HFF-Myc (cell line): Measurements from ENCODE around the gene MID1.

Source experiments
- DNase-seq: peaks from one replicate; pipeline ENCODE4 v3.0.0-alpha.2; 2011; ENCODE audit warnings: low read depth; ENCODE audit errors: extremely low read depth
- H3K4me3 ChIP-seq: replicated peaks from 2 replicates; pipeline ENCODE4 v1.5.1; 2011; ENCODE audit warnings: low read depth, mild to moderate bottlenecking, control low read depth, low read length
- CTCF ChIP-seq: IDR thresholded peaks from 2 replicates; pipeline ENCODE4 v1.5.1; 2012; ENCODE audit warnings: mild to moderate bottlenecking, low read depth, low read length, control low read depth; ENCODE audit errors: missing control alignments

MID1 gene

DNA sequence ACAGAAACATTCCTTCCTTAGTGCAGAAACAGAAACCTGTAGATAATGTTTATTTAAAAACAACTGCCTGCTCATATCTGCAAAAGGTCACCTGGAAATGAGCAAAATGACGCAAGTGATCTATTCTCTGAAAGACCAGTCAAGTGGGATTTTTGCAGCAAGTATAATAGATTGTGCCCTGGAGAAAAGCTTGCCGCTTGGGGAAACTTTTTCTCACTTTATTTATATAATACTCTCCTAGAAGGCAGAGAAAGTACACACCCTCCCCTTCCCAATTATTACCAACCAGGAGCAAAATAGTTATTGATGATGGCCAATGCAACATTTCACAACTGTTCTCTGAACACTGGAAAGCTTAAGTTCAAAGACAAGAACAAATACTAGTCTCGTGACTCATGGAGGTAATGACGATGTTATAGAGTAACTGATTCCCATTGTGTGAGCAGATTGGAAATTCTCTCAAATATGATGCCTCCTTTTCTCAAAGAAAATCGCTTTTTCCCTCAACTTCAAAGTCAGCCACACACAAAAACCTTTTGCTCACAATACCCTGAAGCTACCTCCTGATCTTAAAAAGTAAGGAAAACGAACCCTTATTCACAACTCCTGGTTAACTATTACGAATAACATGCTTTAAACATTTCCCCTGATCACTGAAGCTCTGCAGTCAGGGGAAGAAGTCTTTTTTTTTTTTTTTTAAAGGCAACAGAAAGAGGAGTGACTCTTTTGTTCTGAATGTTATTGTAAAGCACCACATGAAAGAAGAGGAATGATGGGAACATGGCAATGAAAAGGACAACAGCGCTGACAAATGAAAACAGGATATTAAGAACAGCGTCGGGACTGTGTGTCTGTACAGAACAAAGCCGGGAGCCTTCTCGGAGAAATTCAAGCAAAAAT lies 41.0 kb downstream of the MID1 start:
- no peak for TF ChIP-seq CTCF
- no peak for DNase-seq
- H3K4me3 ChIP-seq, result peak overlapping the region; percentile 14; the same call in 1 of the 2 replicates

DNA sequence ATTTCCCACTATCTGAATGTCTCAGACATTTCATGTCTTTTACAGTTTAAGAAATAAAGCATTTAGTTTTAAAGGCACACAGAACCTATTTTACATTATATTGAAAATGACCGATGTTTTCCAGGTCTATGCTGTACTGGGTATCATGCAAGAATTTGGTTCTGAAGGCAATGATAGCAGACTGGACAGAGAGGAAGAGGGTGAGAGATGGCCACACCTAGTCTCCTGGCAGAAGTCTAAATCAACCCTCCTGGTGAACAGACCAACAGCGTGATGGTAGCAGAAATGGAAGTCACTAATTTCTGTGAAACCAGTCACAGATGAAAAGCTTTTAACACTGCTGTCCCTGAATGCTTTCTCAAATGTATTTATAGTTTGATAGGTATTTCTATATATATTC lies 41.9 kb downstream of the MID1 start:
- no peak for DNase-seq
- no peak overlapping the region for H3K4me3 ChIP-seq
- TF ChIP-seq CTCF, result no peak

GRCh38 chrX:10577853-10578252 lies 42.5 kb downstream of the MID1 start:
- no peak for DNase-seq
- no peak for TF ChIP-seq CTCF
- H3K4me3 ChIP-seq, result no peak overlapping the region

DNA sequence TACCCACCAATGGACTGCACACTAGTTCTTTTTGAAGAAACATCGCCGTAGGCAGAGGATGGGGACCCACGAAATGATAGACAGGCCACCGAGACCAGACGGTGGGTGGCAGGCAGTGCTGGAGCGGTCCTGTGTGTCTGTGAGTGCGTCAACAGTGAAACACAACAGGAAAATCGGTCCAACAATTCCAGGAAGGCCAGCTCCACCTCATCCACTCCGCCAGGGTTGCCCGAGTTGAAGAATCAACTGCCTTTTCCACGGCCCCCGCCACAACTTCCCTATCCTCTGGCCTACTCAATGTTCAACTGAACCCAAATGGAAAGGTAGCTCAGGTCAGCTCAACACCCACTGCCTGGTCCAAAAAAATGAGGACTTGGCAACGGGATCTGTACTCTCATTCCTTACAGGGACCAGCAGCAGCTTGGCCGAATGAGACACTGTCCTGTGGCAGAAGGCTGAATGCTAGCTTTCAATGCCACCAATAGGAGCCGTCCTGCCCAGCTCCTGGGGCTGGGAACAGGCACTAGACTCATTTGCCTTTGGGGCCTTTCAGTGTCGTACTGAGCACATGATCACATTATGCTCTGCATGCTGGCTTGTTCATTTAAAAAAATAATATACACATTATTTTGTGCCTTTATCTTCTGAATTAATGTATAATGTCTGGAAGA lies 43.5 kb downstream of the MID1 start:
- no peak overlapping the region for H3K4me3 ChIP-seq
- no peak for DNase-seq
- no peak for TF ChIP-seq CTCF

DNA sequence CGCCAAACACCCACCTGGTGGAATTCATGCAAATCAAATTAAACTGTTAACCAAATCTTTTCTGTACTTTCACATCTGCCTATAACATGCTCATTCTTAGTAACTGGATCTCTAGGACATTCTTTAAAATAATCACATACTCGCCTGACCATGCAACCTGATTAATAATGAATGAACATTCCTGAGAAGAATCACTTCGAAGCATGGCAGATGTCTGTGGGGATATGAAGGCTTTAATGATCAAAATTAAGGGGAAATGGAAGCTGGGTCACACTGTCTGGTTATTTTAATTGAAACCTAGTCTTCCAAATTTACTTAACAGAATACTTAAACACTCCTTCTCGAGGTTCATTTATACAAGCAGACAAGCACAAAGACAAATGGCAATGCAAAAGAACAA lies 44.2 kb downstream of the MID1 start:
- no peak overlapping the region for H3K4me3 ChIP-seq
- DNase-seq, result no peak
- no peak for TF ChIP-seq CTCF

GRCh38 chrX:10574663-10575062 lies 45.7 kb downstream of the MID1 start:
- no peak for TF ChIP-seq CTCF
- DNase-seq, result no peak
- H3K4me3 ChIP-seq, result no peak overlapping the region

GRCh38 chrX:10571260-10571659 lies 49.1 kb downstream of the MID1 start:
- H3K4me3 ChIP-seq, result no peak overlapping the region
- no peak for TF ChIP-seq CTCF
- DNase-seq, result no peak
